SJSA1 (cell line): ENCODE measurements around the gene ABHD14A. TPM values are rescaled to one million over a fixed set of nuclear protein-coding genes. Genes with fewer than 3 reads are reported as not detected.

Experiments
- DNase-seq, 2 experiments: peaks; one replicate each; pipeline ENCODE4 v3.0.0-alpha.2; 2015 to 2020; ENCODE audit warnings: low spot score in 2 of 2, low read depth in 1 of 2
- H3K27ac ChIP-seq: fragments of 250-450 bp; sonication (Bioruptor Pico); 2 replicates; pipeline ENCODE4 v1.5.1; 2020; ENCODE audit warnings: mild to moderate bottlenecking, moderate library complexity
- H3K27me3 ChIP-seq: fragments of 250-450 bp; sonication (Bioruptor Pico); replicated peaks from 2 replicates; pipeline ENCODE4 v1.5.1; 2020; ENCODE audit warnings: mild to moderate bottlenecking, moderate library complexity
- H3K36me3 ChIP-seq: fragments of 250-450 bp; sonication (Bioruptor Pico); 2 replicates; pipeline ENCODE4 v1.5.1; 2020; ENCODE audit warnings: mild to moderate bottlenecking
- H3K4me1 ChIP-seq: fragments of 250-450 bp; sonication (Bioruptor Pico); replicated peaks from 2 replicates; pipeline ENCODE4 v1.6.1; 2021; ENCODE audit warnings: mild to moderate bottlenecking
- H3K4me3 ChIP-seq: fragments of 250-450 bp; sonication (Bioruptor Pico); 2 replicates; pipeline ENCODE4 v1.5.1; 2020; ENCODE audit warnings: mild to moderate bottlenecking
- H3K9me3 ChIP-seq: fragments of 250-450 bp; sonication (Bioruptor Pico); replicated peaks from 2 replicates; pipeline ENCODE4 v1.5.1; 2020; ENCODE audit warnings: mild to moderate bottlenecking
- total RNA-seq: library from RNA; depleted of rRNA; stranded (reverse); fragments of >200 nt; shearing (Covaris generic); gene quantifications from 2 replicates; pipeline ENCODE4 v1.2.3, GENCODE V29; 2014; rRNA removed

The ABHD14A gene
- total RNA-seq, 1 experiment from 2014 or later = 13.2 TPM

- H3K4me3 ChIP-seq = no peak overlapping the region
- no peaks in the 10 kb centered on the region for H3K36me3 ChIP-seq
- H3K27me3 ChIP-seq = no peaks in the 10 kb centered on the region
- no peak overlapping the region for H3K27ac ChIP-seq
- H3K4me1 ChIP-seq = no peaks in the 10 kb centered on the region
- no peak for DNase-seq
- no peaks in the 10 kb centered on the region for H3K9me3 ChIP-seq
Measured at GRCh38 chr3:52024765-52025452, 50.0 kb downstream of the ABHD14A start.

- Histone ChIP-seq H3K27me3 (no peaks in the 10 kb centered on the region), H3K27ac (no peak overlapping the region), H3K4me3 (no peak overlapping the region), H3K9me3 (no peaks in the 10 kb centered on the region), H3K36me3 (no peaks in the 10 kb centered on the region), H3K4me1 (no peaks in the 10 kb centered on the region)
- DNase-seq = no peak
Measured at GRCh38 chr3:52025453-52025852, 50.6 kb downstream of the ABHD14A start.

- Histone ChIP-seq H3K9me3 (no peaks in the 10 kb centered on the region), H3K36me3 (no peaks in the 10 kb centered on the region), H3K27ac (no peak overlapping the region), H3K4me1 (no peaks in the 10 kb centered on the region), H3K27me3 (no peaks in the 10 kb centered on the region), H3K4me3 (no peak overlapping the region)
- no peak for DNase-seq
Measured at GRCh38 chr3:52026041-52026440, 51.2 kb downstream of the ABHD14A start.

GRCh38 chr3:52028572-52028971 lies 53.7 kb downstream of the ABHD14A start:
- no peaks in the 10 kb centered on the region for H3K36me3 ChIP-seq
- no peak overlapping the region for H3K4me3 ChIP-seq
- no peaks in the 10 kb centered on the region for H3K4me1 ChIP-seq
- no peak overlapping the region for H3K27ac ChIP-seq
- H3K9me3 ChIP-seq = no peaks in the 10 kb centered on the region
- no peaks in the 10 kb centered on the region for H3K27me3 ChIP-seq
- no peak for DNase-seq

- H3K27me3 ChIP-seq = no peaks in the 10 kb centered on the region
- H3K4me1 ChIP-seq = no peaks in the 10 kb centered on the region
- no peaks in the 10 kb centered on the region for H3K9me3 ChIP-seq
- H3K27ac ChIP-seq = no peak overlapping the region
- no peak overlapping the region for H3K4me3 ChIP-seq
- H3K36me3 ChIP-seq = no peaks in the 10 kb centered on the region
- no peak for DNase-seq
Measured at GRCh38 chr3:52029053-52029452, 54.2 kb downstream of the ABHD14A start.

GRCh38 chr3:52029535-52029934 lies 54.7 kb downstream of the ABHD14A start:
- H3K4me3 ChIP-seq = no peak overlapping the region
- H3K27ac ChIP-seq = no peak overlapping the region
- no peaks in the 10 kb centered on the region for H3K36me3 ChIP-seq
- H3K27me3 ChIP-seq = no peaks in the 10 kb centered on the region
- DNase-seq = no peak
- H3K9me3 ChIP-seq = no peaks in the 10 kb centered on the region
- no peaks in the 10 kb centered on the region for H3K4me1 ChIP-seq

Other genes with a start within 250 kb of the ABHD14A start
- gene IQCF6, start 195.8 kb upstream of the ABHD14A start, total RNA-seq = not detected in 2 replicates
- not detected in 2 replicates for gene IQCF2, start 113.4 kb upstream of the ABHD14A start, total RNA-seq
- gene IQCF5, start 99.5 kb upstream of the ABHD14A start, total RNA-seq = not detected in 2 replicates
- gene IQCF1, start 71.7 kb upstream of the ABHD14A start, total RNA-seq = not detected in 2 replicates
- 41.0 and 45.5 TPM in 2 replicates for gene RRP9, start 33.2 kb upstream of the ABHD14A start, total RNA-seq
- 14.7 and 17.9 TPM in 2 replicates for gene PARP3, start 32.7 kb upstream of the ABHD14A start, total RNA-seq
- not detected in 2 replicates for gene GPR62, start 19.7 kb upstream of the ABHD14A start, total RNA-seq
- gene PCBP4, start 7.6 kb upstream of the ABHD14A start, total RNA-seq = 75.3 and 138 TPM in 2 replicates
- 26.6 and 31.0 TPM in 2 replicates for gene ABHD14B, start 1.0 kb upstream of the ABHD14A start, total RNA-seq
- 11.0 and 19.0 TPM in 2 replicates for gene ACY1, start 8.5 kb downstream of the ABHD14A start, total RNA-seq
- gene RPL29, start 20.8 kb downstream of the ABHD14A start, total RNA-seq = 462 and 868 TPM in 2 replicates
- 7.9 and 13.3 TPM in 2 replicates for gene DUSP7, start 81.5 kb downstream of the ABHD14A start, total RNA-seq
- 12.8 and 14.2 TPM in 2 replicates for gene POC1A, start 179.4 kb downstream of the ABHD14A start, total RNA-seq
- 26.6 and 44.8 TPM in 2 replicates for gene ALAS1, start 223.1 kb downstream of the ABHD14A start, total RNA-seq